ENCODE measurements around the gene FGF14. TPM values are rescaled to one million over a fixed set of nuclear protein-coding genes. Genes with fewer than 3 reads are reported as not detected.

Gene FGF14
- polyA plus RNA-seq, 5 donors, result 0.49 to 1.2 (median 0.62) TPM

- no peak for DNase-seq
These were observed 471.5 kb downstream of the FGF14 start for GRCh38 chr13:101930331-101930730.

DNA sequence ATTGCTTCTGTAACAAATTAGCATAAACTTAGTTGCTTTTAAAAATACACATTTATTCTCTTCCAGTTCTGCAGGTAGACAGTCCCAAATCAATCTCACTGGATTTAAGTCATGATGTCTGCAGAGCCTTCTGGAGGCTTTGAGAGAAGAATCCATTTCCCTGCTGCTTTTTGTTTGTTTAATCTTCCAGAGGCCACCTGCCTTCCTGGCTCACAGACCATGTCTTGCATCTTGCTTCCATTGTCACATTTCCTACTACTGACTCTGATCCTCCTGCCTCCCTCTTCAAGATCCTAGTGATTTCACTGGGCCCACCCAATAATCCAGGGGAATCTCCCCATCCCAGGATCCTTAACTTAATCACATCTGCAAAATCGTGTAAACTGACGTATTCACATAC, 476.1 kb downstream of the FGF14 start:
- DNase-seq, result no peak

DNA sequence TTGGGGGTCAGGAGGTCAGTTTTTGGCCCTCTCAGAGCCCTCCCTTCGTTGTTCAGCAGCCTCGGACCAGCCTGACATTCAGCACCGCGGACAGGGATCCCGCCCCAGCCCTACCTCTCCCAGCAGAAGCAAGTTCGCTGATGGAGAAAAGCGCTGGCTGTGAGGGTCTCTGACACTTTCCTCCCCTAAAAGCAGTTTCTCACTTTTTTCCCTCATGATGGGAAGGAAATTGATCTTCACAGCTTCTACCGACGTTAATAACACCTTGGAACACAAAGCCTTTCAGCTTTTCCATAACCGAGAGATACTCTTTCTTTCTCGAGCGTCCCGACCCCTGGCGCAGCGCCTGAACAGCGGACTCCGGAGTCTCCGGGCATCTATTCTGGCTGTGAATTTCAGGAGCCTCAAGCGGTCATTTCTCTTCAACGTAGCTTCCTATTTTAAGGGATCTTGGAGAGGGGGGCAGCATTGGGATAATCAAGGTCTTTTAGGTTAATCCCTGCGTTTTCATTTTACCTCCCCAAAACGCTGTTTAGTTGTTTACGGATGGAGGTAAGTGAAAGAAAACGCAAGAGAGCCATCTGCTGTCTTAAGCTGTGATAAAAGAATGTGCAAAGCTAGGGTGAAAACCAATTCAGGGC, 482.2 kb downstream of the FGF14 start:
- DNase-seq, result peak in 1 of 2 donors; percentile 17

DNA sequence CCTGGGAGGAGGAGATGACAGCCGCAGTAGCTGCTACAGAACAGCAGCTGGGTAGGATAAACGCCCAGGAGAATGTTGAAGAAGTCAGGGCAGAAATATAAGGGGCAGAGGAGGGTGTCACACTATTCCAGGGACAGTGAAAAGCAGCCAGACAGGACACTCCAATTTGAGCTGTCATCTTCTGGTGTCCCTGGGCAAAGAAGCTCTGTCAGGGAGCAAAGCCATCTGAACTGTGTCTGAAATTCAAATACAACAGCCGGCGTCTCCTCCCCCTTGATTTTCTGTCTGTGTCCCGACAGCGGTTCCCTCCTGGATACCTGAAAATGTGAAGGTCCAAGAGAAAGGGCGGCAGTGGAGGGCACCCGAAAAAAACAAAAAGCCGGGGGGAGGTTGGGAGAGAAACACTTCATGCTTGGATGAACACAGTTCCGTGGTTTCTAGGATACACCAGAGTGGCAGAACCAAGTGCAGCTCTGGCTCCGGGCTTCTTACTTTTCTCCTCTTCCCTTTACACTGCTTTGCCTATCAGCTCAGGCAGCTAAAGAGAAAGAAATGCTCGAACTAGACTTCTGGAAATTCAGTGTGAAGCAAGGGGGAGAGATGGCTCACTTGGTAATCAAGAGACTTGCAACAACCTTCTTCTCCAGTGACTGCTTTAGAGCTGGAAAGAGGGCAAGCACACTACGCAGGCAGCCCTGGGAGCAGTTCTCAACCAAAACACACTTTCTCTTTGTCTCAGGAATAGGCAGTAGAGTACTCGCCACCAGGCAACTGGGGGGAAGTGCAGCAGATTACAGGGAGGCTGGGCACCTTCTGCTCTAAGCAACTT, 483.8 kb downstream of the FGF14 start:
- DNase-seq, result no peak

DNA sequence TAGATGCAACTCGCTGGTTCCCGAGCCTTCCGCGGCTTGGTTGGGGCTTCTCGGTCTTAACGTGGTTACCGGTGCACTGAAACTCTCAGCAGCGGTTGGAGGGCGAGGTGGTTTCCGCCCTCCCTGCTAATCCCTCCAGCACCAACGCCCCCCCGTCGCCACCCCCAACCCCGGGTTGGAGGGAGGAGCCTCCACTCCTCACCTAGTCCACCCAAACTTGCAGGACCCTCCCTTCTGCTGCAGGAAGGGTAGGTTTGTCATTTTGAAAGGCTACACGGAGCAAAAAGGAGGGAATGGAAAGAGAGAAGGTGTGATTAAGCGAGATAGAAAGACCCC, 484.4 kb downstream of the FGF14 start:
- no peak for DNase-seq

- DNase-seq, result no peak
These were observed 484.9 kb downstream of the FGF14 start for GRCh38 chr13:101916775-101917474.

DNA sequence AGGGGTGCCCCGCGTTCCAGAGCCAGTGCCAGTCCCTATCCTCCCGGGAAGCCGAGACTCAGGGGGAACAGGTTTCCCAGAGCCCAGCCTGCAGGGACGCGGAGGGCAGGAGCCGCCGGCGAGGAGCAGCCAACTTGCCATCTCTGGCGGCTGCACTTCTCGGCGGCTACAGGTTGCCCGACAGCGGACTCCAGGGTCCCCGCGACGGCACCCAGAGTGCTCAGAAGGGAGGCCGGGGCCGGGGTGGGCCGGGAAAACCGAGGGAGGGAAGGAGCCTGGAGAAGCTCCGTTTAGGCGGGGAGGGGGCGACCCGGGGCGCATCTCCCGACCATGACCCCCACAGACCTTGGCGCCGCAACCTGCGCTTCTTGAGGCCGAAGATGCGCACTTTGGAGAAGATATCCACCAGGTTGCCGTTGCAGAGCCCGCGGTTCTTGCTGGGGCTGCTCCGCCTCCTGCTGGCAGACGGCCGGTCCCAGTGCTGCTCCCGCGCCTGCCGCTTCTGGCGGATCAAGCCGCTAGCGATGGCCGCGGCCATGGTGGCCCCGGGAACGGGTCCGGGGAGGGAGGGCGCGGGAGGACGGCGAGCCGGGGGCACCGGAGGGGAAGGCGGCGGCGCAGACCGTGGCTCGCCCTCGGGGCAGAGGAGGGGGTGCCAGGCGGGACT, 485.6 kb downstream of the FGF14 start:
- DNase-seq, result no peak

DNA sequence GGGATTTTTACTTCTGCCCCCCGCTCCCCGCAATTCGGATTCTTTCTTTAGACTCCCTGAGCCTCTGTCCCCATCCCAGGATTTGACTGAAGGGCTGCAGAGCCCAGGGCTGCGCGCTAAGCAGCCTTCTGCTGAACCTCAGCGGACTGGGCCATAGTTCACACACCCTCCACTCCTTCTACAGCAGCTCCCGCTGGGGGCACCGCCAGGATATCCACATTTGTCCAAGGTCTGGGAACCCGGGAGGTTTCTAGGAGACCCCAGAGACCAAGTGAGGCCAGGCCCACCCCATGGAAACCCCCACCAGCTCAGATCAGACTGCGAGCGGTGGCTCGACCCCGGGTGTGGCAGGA, 486.1 kb downstream of the FGF14 start:
- DNase-seq, result no peak

DNA sequence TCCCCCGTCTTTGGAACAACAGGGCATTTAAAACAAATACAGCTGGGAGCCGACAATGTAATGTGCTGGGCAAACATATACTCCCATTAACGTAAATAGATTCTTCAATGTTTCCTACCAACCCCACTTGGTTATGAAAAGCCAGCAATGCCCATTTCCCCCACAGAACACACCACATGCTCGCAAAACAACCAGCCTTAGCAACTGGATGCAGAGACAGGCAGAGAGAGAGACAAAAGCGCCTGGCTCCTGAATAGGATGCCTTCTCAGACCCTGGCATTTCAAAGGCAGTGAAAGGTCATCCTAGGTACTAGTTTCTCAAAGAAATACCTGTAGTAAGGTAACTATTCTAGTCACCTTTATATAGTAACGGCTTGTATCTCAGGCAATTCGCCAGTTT, 486.5 kb downstream of the FGF14 start:
- DNase-seq, result no peak

DNA sequence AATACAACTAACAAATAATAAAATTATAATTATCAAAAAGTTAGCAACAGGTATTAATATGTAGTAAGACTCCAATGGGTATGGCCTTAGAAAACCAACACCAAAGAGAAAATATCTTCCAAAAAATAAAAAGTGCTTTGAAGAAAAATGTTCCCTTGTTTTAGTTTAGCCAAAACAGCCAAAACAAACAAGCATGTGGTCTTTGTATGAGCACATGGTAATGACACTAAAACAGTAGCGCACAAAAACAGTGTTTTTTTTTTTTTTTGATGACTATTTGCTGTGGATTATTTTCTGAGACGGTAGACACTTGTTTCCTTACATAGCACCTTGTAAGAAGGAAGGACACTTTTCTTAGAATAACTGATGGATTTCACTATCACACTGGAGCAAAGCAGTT, 490.1 kb downstream of the FGF14 start:
- DNase-seq, result no peak

DNA sequence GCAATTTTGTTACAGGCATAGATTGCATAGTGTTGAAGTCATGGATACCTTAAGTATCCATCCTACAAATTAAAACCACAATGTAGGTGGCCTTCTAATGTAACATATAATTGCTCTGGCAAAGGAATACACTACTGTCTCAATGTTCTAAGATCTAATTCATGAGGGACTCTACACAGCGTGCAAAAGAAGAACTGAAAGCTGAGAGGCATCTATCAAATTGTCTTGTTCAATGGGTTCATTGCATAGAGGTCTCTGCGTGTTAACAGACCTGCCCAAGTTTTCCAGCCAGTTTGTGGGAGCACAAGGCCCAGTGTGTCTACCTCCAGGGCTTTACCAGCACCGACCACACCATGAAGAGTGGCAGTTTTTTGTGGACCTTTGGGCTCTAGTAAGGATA, 498.0 kb downstream of the FGF14 start:
- DNase-seq, result no peak

- no peak for DNase-seq
These were observed 503.2 kb downstream of the FGF14 start for GRCh38 chr13:101898676-101899075.

- no peak for DNase-seq
These were observed 505.3 kb downstream of the FGF14 start for GRCh38 chr13:101896541-101896940.

DNA sequence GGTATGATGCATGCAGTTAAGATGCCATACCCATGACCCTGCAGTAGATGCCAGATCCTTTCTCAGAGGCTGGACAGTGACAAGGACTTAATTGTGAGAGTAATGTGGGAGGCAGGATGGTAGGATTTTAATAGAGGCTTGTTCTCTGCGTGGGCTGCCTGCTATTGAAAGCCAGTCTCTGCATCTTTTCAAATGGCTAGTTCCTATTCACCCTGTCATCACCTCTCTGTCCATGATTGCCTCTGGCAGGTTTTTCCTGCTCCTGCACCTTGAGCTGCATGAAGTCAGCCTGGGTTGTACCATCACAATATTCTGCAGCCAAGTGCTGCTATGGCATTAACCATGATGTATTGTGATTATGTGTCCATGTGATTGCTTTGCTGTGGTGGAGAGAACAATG, 508.8 kb downstream of the FGF14 start:
- DNase-seq, result no peak

GRCh38 chr13:101892296-101892695, 509.6 kb downstream of the FGF14 start:
- no peak for DNase-seq

GRCh38 chr13:101881593-101881992, 520.3 kb downstream of the FGF14 start:
- DNase-seq, result no peak

DNA sequence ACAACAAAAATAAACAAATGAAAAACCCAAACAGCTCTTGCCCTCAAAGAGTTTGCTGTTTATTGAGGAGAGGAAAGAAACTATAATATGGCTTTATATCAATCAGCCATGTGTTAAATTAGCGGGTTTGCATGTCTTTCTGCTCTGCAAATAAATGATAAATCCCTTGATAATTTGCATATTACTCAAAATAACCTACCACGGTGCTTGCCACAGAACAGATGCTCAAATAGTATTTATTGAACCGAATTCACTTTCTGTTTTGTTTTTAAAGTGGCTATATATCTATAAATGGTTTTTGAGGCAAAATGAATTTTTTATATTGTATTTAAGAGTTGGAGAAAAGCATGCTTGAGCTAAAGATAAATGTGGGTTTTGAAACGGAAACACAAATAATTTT, 521.3 kb downstream of the FGF14 start:
- DNase-seq, result no peak

DNA sequence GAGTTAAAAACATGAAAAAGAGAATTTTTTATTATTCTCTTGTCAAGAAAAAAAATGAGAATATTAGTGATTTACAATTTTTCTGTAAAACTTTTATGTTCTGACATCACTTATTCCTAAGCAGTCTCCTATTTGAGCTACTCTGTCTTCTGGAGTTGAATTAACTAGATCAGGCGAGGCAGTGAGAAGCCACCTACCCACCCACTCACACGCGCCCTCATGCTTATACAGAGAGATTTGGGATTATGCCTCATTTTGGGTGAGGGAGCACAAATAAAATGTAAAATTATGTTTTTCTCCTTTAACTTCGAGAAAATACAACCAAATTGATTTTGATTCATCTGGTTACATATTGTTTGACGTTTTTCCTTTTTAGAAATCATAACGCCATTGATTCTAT, 524.9 kb downstream of the FGF14 start:
- DNase-seq, result no peak

- DNase-seq, result no peak
These were observed 526.0 kb downstream of the FGF14 start for GRCh38 chr13:101875717-101876393.

GRCh38 chr13:101875091-101875490, 526.8 kb downstream of the FGF14 start:
- no peak for DNase-seq

GRCh38 chr13:101869553-101869952, 532.3 kb downstream of the FGF14 start:
- DNase-seq, result no peak

Data from right lung (tissue), 5 donors.